ENCODE data around the gene S100A1.
"Not testable (repeated sequence)": the region's sequence is repeated elsewhere in the genome, so short reads cannot be mapped to it uniquely, and the experiment has no call there.

S100A1 gene

DNA sequence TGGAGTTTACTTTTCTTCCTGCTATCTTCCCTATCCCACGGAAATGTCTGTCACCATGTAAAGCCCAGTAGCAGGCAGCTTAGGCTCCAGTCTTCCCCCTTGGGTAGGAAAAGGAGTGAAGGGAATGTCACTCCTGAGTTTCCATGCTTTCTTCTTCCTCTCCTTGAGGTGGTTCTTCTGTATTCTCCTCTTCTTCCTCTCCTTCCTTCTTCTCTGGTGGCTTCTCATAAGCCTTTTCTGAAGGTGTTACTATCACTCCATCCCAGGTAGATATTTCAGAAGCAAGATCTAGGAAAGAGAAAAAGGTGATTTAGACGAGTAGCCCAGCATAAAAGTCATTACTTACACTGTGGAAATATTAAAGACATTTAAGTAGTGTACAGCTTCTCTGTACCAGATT lies 34.0 kb downstream of the S100A1 start:
- Histone ChIP-seq H3K4me3 (ENCODE audit: low read length) (no peak overlapping the region), H3K36me3 (ENCODE audit: control insufficient read depth, low read depth, low read length) (peaks cover 64% of the 10 kb centered on the region), H3K27ac (ENCODE audit: low read length) (no peak overlapping the region), H3K9me3 (ENCODE audit: control insufficient read depth, low read depth, low read length) (no peaks in the 10 kb centered on the region), H3K27me3 (ENCODE audit: control insufficient read depth, insufficient read depth, low read length) (no peaks in the 10 kb centered on the region), H3K4me1 (ENCODE audit: control insufficient read depth, low read depth, low read length) (peaks cover 3% of the 10 kb centered on the region), H3K9ac (ENCODE audit: low read length) (no peak overlapping the region)

DNA sequence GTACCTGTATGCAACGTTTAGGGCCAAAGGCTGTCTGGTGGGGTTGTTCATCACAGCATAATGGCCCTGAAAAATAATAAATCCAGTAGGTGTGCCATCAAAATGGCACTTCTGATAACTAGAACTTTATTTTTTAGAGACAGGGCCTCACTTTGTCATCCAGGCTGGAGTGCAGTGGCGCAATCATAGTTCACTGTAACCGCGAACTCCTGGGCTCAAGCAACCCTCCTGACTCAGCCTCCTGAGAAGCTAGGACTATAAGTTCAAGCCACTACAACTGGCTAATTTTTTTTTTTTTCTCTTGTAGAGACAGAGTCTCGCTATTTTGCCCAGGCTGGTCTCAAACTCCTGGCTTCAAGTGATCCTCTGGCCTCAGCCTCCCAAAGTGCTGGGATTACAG lies 35.0 kb downstream of the S100A1 start:
- no peak overlapping the region for H3K9ac ChIP-seq (ENCODE audit: low read length)

DNA sequence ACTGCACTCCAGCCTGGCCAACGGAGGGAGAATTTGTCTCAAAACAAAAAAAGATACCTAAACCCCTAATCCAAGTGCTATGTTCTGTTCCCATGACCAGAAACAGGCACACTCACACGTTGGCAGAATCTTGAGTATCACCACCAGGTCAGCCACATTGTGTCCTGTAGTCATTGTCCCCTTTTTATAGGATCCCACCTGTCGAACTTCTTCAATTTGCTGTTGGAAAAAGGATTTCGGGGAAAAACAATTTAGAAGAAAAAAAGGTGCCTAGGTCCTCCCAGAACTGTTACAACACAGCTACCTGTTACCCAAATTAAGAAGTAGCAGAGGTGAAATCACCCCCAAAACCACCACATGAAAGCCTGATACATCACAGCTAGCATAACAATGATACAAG lies 39.2 kb downstream of the S100A1 start:
- no peaks in the 10 kb centered on the region for H3K27me3 ChIP-seq (ENCODE audit: control insufficient read depth, insufficient read depth, low read length)

More for the DNA sequence above, 35.0 kb downstream of the S100A1 start:
- H3K27me3 ChIP-seq (ENCODE audit: control insufficient read depth, insufficient read depth, low read length): no peaks in the 10 kb centered on the region
- peaks cover 74% of the 10 kb centered on the region for H3K36me3 ChIP-seq (ENCODE audit: control insufficient read depth, low read depth, low read length)
- H3K9me3 ChIP-seq (ENCODE audit: control insufficient read depth, low read depth, low read length): no peaks in the 10 kb centered on the region
- peaks cover 3% of the 10 kb centered on the region for H3K4me1 ChIP-seq (ENCODE audit: control insufficient read depth, low read depth, low read length)
- no peak overlapping the region for H3K4me3 ChIP-seq (ENCODE audit: low read length)
- H3K27ac ChIP-seq (ENCODE audit: low read length): no peak overlapping the region

DNA sequence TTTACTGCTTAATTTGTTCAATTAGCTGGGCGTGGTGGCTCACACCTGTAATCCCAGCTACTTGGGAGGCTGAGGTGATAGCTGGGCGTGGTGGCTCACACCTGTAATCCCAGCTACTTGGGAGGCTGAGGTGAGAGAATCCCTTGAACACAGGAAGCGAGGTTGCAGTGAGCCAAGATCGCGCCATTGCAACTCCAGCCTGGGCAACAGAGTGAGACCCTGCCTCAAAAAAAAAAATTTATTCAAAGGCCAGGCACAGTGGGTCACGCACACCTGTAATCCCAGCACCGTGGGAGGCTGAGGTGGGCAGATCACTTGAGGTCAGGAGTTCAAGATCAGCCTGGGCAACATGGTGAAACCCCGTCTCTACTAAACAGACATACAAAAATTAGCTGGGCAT lies 40.4 kb downstream of the S100A1 start:
- not testable (repeated sequence) for H3K27me3 ChIP-seq (ENCODE audit: control insufficient read depth, insufficient read depth, low read length); H3K27ac ChIP-seq (ENCODE audit: low read length); H3K9me3 ChIP-seq (ENCODE audit: control insufficient read depth, low read depth, low read length); H3K4me3 ChIP-seq (ENCODE audit: low read length); H3K4me1 ChIP-seq (ENCODE audit: control insufficient read depth, low read depth, low read length); H3K9ac ChIP-seq (ENCODE audit: low read length)
- H3K36me3 ChIP-seq (ENCODE audit: control insufficient read depth, low read depth, low read length): peaks cover 62% of the 10 kb centered on the region

More for the DNA sequence above, 39.2 kb downstream of the S100A1 start:
- H3K9ac ChIP-seq (ENCODE audit: low read length): no peak overlapping the region
- peaks cover 74% of the 10 kb centered on the region for H3K36me3 ChIP-seq (ENCODE audit: control insufficient read depth, low read depth, low read length)
- H3K4me3 ChIP-seq (ENCODE audit: low read length): no peak overlapping the region
- H3K9me3 ChIP-seq (ENCODE audit: control insufficient read depth, low read depth, low read length): no peaks in the 10 kb centered on the region
- H3K27ac ChIP-seq (ENCODE audit: low read length): no peak overlapping the region
- peaks cover 6% of the 10 kb centered on the region for H3K4me1 ChIP-seq (ENCODE audit: control insufficient read depth, low read depth, low read length)

DNA sequence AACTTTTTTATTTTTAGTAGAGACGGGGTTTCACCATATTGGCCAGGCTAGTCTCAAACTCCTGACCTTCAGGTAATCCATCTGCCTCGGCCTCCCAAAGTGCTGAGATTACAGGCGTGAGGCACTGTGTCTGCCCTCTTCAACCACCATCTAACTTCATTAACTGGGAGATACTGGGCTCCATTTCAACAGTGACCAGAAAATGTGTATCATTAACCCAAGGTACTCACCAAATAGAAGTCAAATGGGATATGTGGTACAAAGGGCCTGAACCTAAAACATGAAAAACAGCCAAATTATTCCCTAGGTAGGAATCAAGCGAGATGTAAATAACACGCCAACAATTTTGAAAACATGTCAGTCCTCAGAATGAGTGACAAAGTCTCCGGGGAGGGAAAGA lies 41.4 kb downstream of the S100A1 start:
- Histone ChIP-seq H3K36me3 (ENCODE audit: control insufficient read depth, low read depth, low read length) (peaks cover 53% of the 10 kb centered on the region), H3K4me3 (ENCODE audit: low read length) (peak overlapping the region; percentile 96), H3K27ac (ENCODE audit: low read length) (no peak overlapping the region), H3K27me3 (ENCODE audit: control insufficient read depth, insufficient read depth, low read length) (no peaks in the 10 kb centered on the region), H3K9ac (ENCODE audit: low read length) (peak overlapping the region; percentile 98), H3K4me1 (ENCODE audit: control insufficient read depth, low read depth, low read length) (peaks cover 6% of the 10 kb centered on the region), H3K9me3 (ENCODE audit: control insufficient read depth, low read depth, low read length) (no peaks in the 10 kb centered on the region)

DNA sequence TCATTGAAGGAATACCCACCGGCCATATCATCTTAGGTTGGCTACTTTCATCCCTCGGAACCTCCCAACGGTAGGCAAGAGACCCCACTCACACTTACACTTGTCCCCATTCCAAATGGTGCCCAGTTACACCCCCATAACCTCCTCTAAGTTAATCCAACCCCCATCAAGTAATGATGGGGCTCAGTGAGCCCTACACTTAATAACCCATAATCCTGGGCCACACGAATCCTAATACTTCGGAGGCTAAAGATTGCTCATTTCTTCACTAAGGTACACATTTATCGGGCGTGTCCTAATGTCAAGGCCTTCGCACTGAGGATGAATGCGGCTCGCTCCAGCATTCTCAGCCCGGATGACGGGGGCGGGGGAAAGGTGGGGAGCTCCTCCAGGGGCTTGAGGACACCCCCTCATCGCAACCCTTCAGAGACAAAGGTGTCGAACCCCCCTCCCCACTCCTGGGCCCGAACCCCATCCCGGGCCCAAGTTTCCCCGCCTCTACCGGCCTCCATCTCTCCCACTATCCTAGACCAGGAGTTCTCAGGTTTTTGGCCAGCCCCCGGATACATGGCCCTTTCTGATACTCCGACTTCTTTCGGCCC lies 42.1 kb downstream of the S100A1 start:
- Histone ChIP-seq H3K27ac (ENCODE audit: low read length) (peak overlapping the region; percentile 89), H3K4me1 (ENCODE audit: control insufficient read depth, low read depth, low read length) (peaks cover 6% of the 10 kb centered on the region), H3K4me3 (ENCODE audit: low read length) (peak overlapping the region; percentile 96), H3K27me3 (ENCODE audit: control insufficient read depth, insufficient read depth, low read length) (no peaks in the 10 kb centered on the region), H3K9me3 (ENCODE audit: control insufficient read depth, low read depth, low read length) (no peaks in the 10 kb centered on the region), H3K36me3 (ENCODE audit: control insufficient read depth, low read depth, low read length) (peaks cover 45% of the 10 kb centered on the region), H3K9ac (ENCODE audit: low read length) (peak overlapping the region; percentile 98)

DNA sequence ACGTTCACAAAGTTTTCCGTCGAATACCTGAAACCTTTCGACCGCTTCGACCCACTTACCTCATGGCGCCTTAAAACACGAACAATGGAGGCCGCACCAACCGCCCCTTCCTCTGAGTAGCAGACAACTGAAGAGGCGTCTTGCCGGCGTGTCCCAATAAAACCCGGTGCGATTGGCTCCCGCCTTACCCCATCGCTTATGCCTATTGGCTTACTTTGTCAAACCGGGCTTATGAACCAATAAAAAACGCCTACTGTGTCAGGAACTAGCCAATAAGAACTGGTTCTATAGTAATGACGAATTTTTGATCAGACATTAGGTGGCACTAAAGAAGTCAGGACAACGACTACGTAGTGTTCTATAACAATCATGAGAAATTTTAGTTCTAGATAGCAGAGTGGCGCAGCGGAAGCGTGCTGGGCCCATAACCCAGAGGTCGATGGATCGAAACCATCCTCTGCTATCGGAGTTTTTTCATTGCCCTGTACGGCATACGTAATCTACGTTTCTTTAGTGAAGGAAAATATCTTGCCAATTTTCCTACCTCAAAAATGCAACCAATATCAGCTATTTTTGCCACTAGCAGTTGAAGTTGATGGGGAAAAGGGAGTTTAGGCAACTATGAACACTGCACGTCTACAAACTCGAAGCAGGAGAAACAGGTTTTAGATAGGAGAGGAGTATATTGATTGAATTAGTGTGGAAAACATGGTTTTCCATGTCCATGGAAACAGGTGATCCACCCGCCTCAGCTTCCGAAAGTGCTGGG lies 42.8 kb downstream of the S100A1 start, which contains the start of gene ILF2:
Gene ILF2 (minus strand): TSS at position 135 of the 769 bp plus-strand sequence. CDS start 71 bp downstream, at position 64.
- Histone ChIP-seq H3K4me1 (ENCODE audit: control insufficient read depth, low read depth, low read length) (peaks cover 6% of the 10 kb centered on the region), H3K9me3 (ENCODE audit: control insufficient read depth, low read depth, low read length) (no peaks in the 10 kb centered on the region), H3K36me3 (ENCODE audit: control insufficient read depth, low read depth, low read length) (peaks cover 38% of the 10 kb centered on the region), H3K9ac (ENCODE audit: low read length) (peak within 1 kb of the TSS; percentile 98), H3K4me3 (ENCODE audit: low read length) (peak within 1 kb of the TSS; percentile 96), H3K27me3 (ENCODE audit: control insufficient read depth, insufficient read depth, low read length) (no peaks in the 10 kb centered on the region), H3K27ac (ENCODE audit: low read length) (peak within 1 kb of the TSS; percentile 89)

DNA sequence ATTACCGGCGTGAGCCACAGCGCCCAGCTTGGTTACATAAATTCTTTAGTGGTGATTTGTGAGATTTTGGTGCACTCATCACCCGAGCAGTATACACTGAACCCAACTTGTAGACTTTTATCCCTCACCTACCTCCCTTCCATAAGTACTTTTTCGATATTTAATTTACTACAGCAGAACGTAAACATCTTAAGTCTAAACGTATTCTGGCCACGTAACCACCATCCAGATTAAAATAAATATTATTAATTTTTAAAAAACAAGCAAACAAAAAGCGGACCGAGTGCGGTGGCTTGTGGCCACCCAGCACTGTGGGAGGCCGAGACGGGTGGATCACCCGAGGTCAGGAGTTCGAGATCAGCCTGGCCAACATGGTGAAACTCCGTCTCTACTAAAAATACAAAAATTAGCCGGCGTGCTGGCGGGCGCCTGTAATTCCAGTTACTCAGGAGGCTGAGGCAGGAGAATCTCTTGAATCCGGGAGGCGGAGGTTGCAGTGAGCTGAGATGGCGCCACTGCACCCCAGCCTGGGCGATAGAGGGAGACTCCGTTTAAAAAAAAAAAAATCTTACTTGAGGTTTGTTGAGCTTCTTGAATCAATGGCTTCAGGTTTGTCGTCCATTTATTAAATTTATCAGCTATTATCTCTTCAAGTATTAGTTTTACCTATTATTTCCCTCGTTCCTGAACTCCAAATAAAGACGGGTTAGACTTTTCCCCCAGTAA lies 43.6 kb downstream of the S100A1 start:
- peaks cover 31% of the 10 kb centered on the region for H3K36me3 ChIP-seq (ENCODE audit: control insufficient read depth, low read depth, low read length)
- H3K4me3 ChIP-seq (ENCODE audit: low read length): peak overlapping the region; percentile 59
- H3K4me1 ChIP-seq (ENCODE audit: control insufficient read depth, low read depth, low read length); H3K27me3 ChIP-seq (ENCODE audit: control insufficient read depth, insufficient read depth, low read length); H3K9me3 ChIP-seq (ENCODE audit: control insufficient read depth, low read depth, low read length): not testable (repeated sequence)
- H3K9ac ChIP-seq (ENCODE audit: low read length): peak overlapping the region; percentile 75
- peak overlapping the region; percentile 6 for H3K27ac ChIP-seq (ENCODE audit: low read length)

DNA sequence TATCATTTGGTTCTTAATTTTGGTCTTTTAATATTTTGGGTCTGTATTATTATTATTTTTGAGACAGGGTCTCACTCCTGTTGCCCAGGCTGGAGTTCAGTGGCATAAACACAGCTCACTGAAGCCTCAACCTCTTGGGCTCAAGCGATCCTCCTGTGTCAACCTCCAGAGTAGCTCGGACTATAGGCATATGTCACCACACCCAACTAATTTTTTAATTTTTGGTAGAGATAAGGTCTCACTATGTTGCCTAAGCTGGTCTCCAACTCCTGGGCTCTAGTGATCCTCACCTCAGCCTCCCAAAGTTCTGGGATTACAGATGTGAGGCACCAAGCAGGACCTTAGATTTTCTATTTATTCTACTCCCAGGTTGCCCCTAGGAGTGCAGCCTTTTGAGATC lies 45.3 kb downstream of the S100A1 start:
- peaks cover 6% of the 10 kb centered on the region for H3K4me1 ChIP-seq (ENCODE audit: control insufficient read depth, low read depth, low read length)
- no peaks in the 10 kb centered on the region for H3K9me3 ChIP-seq (ENCODE audit: control insufficient read depth, low read depth, low read length)
- no peak overlapping the region for H3K27ac ChIP-seq (ENCODE audit: low read length)
- peaks cover 14% of the 10 kb centered on the region for H3K36me3 ChIP-seq (ENCODE audit: control insufficient read depth, low read depth, low read length)
- H3K4me3 ChIP-seq (ENCODE audit: low read length): no peak overlapping the region
- no peak overlapping the region for H3K9ac ChIP-seq (ENCODE audit: low read length)
- H3K27me3 ChIP-seq (ENCODE audit: control insufficient read depth, insufficient read depth, low read length): peaks cover 8% of the 10 kb centered on the region

DNA sequence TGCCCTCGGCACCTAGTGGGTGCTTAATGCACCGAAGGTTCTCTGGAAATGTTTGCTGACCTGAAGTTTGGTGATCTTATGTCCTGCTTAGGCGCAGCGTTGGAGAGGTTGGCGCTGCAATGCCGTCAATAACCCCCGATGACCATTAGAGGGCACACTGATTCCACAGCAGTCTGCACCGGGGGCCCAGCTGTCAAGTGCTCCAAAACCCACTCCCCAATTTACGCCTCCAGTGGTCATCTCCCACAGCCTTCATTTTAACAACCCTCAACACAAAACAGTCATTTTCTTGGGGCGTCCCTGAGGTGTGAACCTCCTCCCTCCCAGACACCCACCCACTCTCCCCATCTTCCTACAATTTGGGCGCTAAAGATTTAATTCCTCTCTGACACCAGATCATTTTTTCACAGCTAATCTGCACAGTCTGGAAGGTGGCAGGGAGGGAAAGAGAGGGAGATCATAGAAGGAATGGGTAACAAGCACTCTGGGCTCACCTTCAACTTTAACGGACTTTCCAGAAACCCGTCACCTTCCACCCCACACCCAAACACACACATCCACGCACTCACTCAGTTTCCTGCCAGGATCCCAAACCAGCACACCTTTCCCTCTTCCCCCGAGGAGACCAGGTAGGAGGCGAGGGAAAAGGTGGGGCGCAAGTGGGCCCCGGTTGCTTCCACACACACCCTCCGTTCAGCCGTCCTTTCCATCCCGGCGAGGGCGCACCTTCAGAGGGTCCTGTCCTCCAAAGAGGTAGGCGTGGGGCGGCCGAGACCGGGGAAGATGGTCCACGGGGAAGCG lies 49.7 kb downstream of the S100A1 start:
- Histone ChIP-seq H3K27me3 (ENCODE audit: control insufficient read depth, insufficient read depth, low read length) (peaks cover 33% of the 10 kb centered on the region), H3K27ac (ENCODE audit: low read length) (no peak overlapping the region)

More for the DNA sequence above, 49.7 kb downstream of the S100A1 start:
- no peaks in the 10 kb centered on the region for H3K9me3 ChIP-seq (ENCODE audit: control insufficient read depth, low read depth, low read length)
- peak overlapping the region; percentile 81 for H3K4me3 ChIP-seq (ENCODE audit: low read length)
- H3K9ac ChIP-seq (ENCODE audit: low read length): no peak overlapping the region
- H3K36me3 ChIP-seq (ENCODE audit: control insufficient read depth, low read depth, low read length): no peaks in the 10 kb centered on the region
- peaks cover 3% of the 10 kb centered on the region for H3K4me1 ChIP-seq (ENCODE audit: control insufficient read depth, low read depth, low read length)

Measured in iPS-18a (cell line).